Left ventricle myocardium inferior (tissue), 1 donor: ENCODE measurements around the gene ZNRF3. TPM values are rescaled to one million over a fixed set of nuclear protein-coding genes. Genes with fewer than 3 reads are reported as not detected.
A peak's percentile ranks its signal among the peaks of the same experiment; 100 is the strongest.

ENCODE experiments used
- DNase-seq: peaks from one replicate; pipeline ENCODE4 v3.0.0-alpha.2; 2020
- H3K27ac ChIP-seq: fragments of 200-600 bp; replicated peaks from 2 replicates; pipeline ENCODE4 v1.8.0; 2021
- H3K27me3 ChIP-seq: fragments of 200-600 bp; 2 replicates; pipeline ENCODE4 v1.8.0; 2021; ENCODE audit warnings: low read depth
- H3K36me3 ChIP-seq: fragments of 200-600 bp; 2 replicates; pipeline ENCODE4 v1.8.0; 2021
- H3K4me1 ChIP-seq: fragments of 200-600 bp; 2 replicates; pipeline ENCODE4 v1.8.0; 2021
- H3K4me3 ChIP-seq: fragments of 200-600 bp; 2 replicates; pipeline ENCODE4 v1.8.0; 2021; ENCODE audit warnings: mild to moderate bottlenecking, moderate library complexity
- H3K9me3 ChIP-seq: fragments of 200-600 bp; replicated peaks from 2 replicates; pipeline ENCODE4 v1.8.0; 2021
- CTCF ChIP-seq: fragments of 200-600 bp; IDR thresholded peaks from 2 replicates; pipeline ENCODE4 v1.8.0; 2021; ENCODE audit warnings: antibody characterized with exemption, mild to moderate bottlenecking, borderline replicate concordance
- intact Hi-C: fragments of 100-400 bp; cut with micrococcal nuclease; formaldehyde crosslinking; loops from one replicate; pipeline ENCODE4 v1.11.0; 2022
- total RNA-seq: library from RNA; stranded (reverse); fragmentation: NEBNext Ultra II Directional; extraction: Animal tissue kit (Norgen Biotek cat#: 25700); gene quantifications from one replicate; pipeline ENCODE4 v1.2.1, GENCODE V29; 2021
- donor health status: DM: no; HTN: yes; CAD: no; lungs with severe emphysema.

The ZNRF3 gene
- total RNA-seq, 1 donor from 2014 or later = 6.3 TPM

DNA sequence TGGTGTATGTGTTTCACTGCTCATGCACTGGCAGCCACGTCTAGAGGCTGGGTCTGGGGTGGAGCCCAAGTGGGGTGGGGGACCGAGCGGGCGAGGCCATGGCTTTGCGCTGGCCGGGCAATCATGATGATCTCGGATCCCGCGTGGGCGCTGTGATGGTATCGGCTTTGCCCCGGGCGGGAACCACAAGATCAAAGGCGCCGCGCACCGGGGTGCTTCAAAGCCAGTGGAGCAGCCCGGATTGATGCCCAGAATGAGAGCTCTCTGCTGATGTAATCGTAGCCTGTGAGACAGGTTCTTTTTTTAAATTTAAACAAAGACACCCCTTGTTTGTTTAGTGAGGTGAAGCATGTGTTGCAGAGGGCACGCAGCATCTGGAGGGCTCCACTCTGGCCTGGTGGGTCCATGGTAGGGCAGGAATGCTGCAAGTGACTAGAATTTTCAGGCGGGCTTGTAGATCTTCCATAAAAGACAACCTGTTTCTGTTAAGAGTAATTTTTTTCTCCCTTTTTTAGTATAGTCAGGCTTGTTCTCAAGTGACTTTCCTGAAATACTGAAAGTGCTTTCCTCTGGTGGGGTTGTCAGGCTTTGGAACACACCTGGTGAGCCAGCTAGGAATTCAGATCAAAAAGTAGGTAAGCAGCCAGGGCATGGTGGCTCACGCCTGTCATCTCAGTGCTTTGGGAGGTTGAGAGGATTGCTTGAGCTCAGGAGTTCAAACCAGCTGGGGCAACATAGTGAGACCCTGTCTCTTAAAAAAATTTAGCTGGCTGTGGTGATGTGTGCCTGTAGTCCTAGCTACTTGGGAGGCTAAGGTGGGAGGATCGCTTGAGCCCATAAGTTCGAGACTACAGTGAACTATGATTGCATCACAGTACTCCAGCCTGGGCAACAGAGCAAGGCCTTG, 40.7 kb downstream of the ZNRF3 start:
- H3K36me3 ChIP-seq = no peaks in the 10 kb centered on the region
- no peak overlapping the region for H3K27ac ChIP-seq
- H3K27me3 ChIP-seq = no peaks in the 10 kb centered on the region
- H3K4me1 ChIP-seq = peaks cover 30% of the 10 kb centered on the region
- intact Hi-C loops = no loop called here
- TF ChIP-seq CTCF = no peak
- DNase-seq = no peak
- H3K9me3 ChIP-seq = no peaks in the 10 kb centered on the region
- H3K4me3 ChIP-seq = peak overlapping the region; percentile 11

DNA sequence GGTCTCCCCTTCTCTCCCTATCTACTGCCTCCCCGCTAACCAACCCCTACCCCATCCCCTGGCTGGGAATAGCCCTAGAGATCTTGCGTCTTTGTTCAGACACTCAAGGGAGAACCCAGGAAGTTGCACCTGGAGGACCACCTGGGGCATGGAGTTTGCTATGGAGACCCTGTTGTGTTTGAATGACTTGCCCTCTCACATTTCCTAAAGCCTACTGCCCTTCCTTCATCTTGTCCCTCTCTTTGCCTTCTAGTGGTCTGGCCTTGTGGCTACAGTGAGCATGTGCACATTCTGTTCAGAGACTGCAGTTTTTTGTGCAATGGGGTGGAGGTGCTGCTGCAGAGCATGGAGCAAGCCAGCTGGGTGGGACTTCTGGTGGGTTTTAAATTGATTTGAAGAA, 42.5 kb downstream of the ZNRF3 start:
- DNase-seq = no peak
- H3K36me3 ChIP-seq = no peaks in the 10 kb centered on the region
- H3K4me3 ChIP-seq = no peak overlapping the region
- peaks cover 37% of the 10 kb centered on the region for H3K4me1 ChIP-seq
- no peaks in the 10 kb centered on the region for H3K9me3 ChIP-seq
- TF ChIP-seq CTCF = no peak
- no peaks in the 10 kb centered on the region for H3K27me3 ChIP-seq
- intact Hi-C loops = no loop called here
- H3K27ac ChIP-seq = no peak overlapping the region

DNA sequence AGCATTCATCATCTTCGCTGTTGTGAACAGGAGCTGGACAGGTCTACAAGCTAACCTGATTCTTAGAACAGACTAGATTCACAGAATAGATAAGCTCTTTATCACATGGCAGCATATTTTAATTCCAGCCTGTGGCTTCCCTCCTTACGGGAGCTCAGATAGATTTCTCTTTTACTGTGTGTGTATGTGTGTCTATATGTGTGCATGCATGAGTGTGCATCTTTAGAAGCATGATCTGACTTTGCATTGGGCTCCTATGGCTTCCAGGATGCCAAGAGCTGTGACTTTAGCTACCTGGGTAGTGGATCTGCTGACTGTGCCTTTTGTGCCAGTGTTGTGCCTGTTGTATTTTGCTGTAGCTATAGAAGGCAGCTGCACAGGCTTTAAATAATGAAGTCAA, 44.3 kb downstream of the ZNRF3 start:
- no peaks in the 10 kb centered on the region for H3K27me3 ChIP-seq
- H3K27ac ChIP-seq = no peak overlapping the region
- no peak overlapping the region for H3K4me3 ChIP-seq
- intact Hi-C loops = no loop called here
- no peak for TF ChIP-seq CTCF
- H3K4me1 ChIP-seq = peaks cover 26% of the 10 kb centered on the region
- no peak for DNase-seq
- H3K9me3 ChIP-seq = no peaks in the 10 kb centered on the region
- no peaks in the 10 kb centered on the region for H3K36me3 ChIP-seq

- H3K36me3 ChIP-seq = no peaks in the 10 kb centered on the region
- no peaks in the 10 kb centered on the region for H3K9me3 ChIP-seq
- DNase-seq = no peak
- no peak overlapping the region for H3K4me3 ChIP-seq
- no peak for TF ChIP-seq CTCF
- intact Hi-C loops = no loop called here
- peaks cover 10% of the 10 kb centered on the region for H3K4me1 ChIP-seq
- H3K27me3 ChIP-seq = no peaks in the 10 kb centered on the region
- H3K27ac ChIP-seq = no peak overlapping the region
Measured at GRCh38 chr22:28929197-28929596, 45.8 kb downstream of the ZNRF3 start.

- no peak for TF ChIP-seq CTCF
- H3K27ac ChIP-seq = no peak overlapping the region
- H3K27me3 ChIP-seq = no peaks in the 10 kb centered on the region
- intact Hi-C loops = no loop called here
- no peaks in the 10 kb centered on the region for H3K36me3 ChIP-seq
- peaks cover 10% of the 10 kb centered on the region for H3K4me1 ChIP-seq
- no peak for DNase-seq
- no peak overlapping the region for H3K4me3 ChIP-seq
- H3K9me3 ChIP-seq = no peaks in the 10 kb centered on the region
Measured at GRCh38 chr22:28930357-28931007, 47.1 kb downstream of the ZNRF3 start.
